Mesenchymal stem cell (in vitro differentiated cells and primary cell): ENCODE data around the gene CHURC1.

Experiments used
- DNase-seq: peaks from one replicate; pipeline ENCODE4 v3.0.0-alpha.2; 2013
- H2AFZ ChIP-seq: one replicate; pipeline ENCODE4 v1.6.1; 2013; ENCODE audit warnings: low read depth, mild to moderate bottlenecking, control low read depth, inconsistent platforms, low read length, moderate library complexity
- H2AK5ac ChIP-seq: 2 replicates; pipeline ENCODE4 v1.6.1; 2013; ENCODE audit warnings: low read length, moderate library complexity, mild to moderate bottlenecking, inconsistent platforms; ENCODE audit not compliant: severe bottlenecking
- H2BK120ac ChIP-seq: one replicate; pipeline ENCODE4 v1.6.1; 2013; ENCODE audit warnings: low read depth, mild to moderate bottlenecking, inconsistent platforms, low read length, moderate library complexity
- H2BK12ac ChIP-seq, 2 experiments: one replicate each; pipeline ENCODE4 v1.6.1; 2013; ENCODE audit warnings: inconsistent platforms in 2 of 2, low read length in 2 of 2, mild to moderate bottlenecking in 2 of 2, moderate library complexity in 2 of 2, control low read depth in 1 of 2
- H2BK15ac ChIP-seq: one replicate; pipeline ENCODE4 v1.6.1; 2013; ENCODE audit warnings: mild to moderate bottlenecking, low read depth, inconsistent platforms; ENCODE audit not compliant: poor library complexity, severe bottlenecking
- H2BK5ac ChIP-seq: 2 replicates; pipeline ENCODE4 v1.6.1; 2013; ENCODE audit warnings: low read depth, mild to moderate bottlenecking, low read length, control low read depth, inconsistent platforms; ENCODE audit not compliant: poor library complexity, severe bottlenecking
- H3K14ac ChIP-seq, 2 experiments: one replicate each; pipeline ENCODE4 v1.6.1; 2013; ENCODE audit warnings: inconsistent platforms in 2 of 2, low read length in 2 of 2, control low read depth in 1 of 2, mild to moderate bottlenecking in 1 of 2, moderate library complexity in 1 of 2
- H3K18ac ChIP-seq, 2 experiments: one replicate each; pipeline ENCODE4 v1.6.1; 2013; ENCODE audit warnings: inconsistent platforms in 2 of 2, low read length in 2 of 2, control low read depth in 1 of 2, low read depth in 1 of 2, mild to moderate bottlenecking in 1 of 2
- H3K23ac ChIP-seq, 2 experiments: one replicate each; pipeline ENCODE4 v1.6.1; 2013; ENCODE audit warnings: inconsistent platforms in 2 of 2, low read length in 2 of 2, mild to moderate bottlenecking in 2 of 2, moderate library complexity in 2 of 2, control low read depth in 1 of 2
- H3K27ac ChIP-seq: 2 replicates; pipeline ENCODE4 v1.5.1; 2013; ENCODE audit warnings: mild to moderate bottlenecking, moderate library complexity, low read length, control low read depth, inconsistent platforms; ENCODE audit not compliant: poor library complexity, severe bottlenecking
- H3K27me3 ChIP-seq, 2 experiments: 2 replicates each; pipeline versions ENCODE4 v1.6.1 to v1.7.0; 2013; ENCODE audit warnings: low read length in 2 of 2, mild to moderate bottlenecking in 2 of 2, moderate library complexity in 2 of 2, control low read depth in 1 of 2, inconsistent platforms in 1 of 2; ENCODE audit not compliant: control insufficient read depth in 1 of 2, insufficient read depth in 1 of 2
- H3K36me3 ChIP-seq, 2 experiments: 2 replicates each; pipeline versions ENCODE4 v1.6.1 to v1.7.0; 2013; ENCODE audit warnings: low read length in 2 of 2, control low read depth in 1 of 2, inconsistent platforms in 1 of 2, low read depth in 1 of 2, mild to moderate bottlenecking in 1 of 2; ENCODE audit not compliant: insufficient read depth in 2 of 2, control insufficient read depth in 1 of 2
- H3K4ac ChIP-seq, 2 experiments: one replicate each; pipeline ENCODE4 v1.6.1; 2013; ENCODE audit warnings: inconsistent platforms in 2 of 2, low read length in 2 of 2, mild to moderate bottlenecking in 2 of 2, moderate library complexity in 2 of 2, control low read depth in 1 of 2, low read depth in 1 of 2
- H3K4me1 ChIP-seq: 2 replicates; pipeline ENCODE4 v1.6.1; 2013; ENCODE audit warnings: low read depth, low read length, control low read depth; ENCODE audit not compliant: control insufficient read depth, insufficient read depth
- H3K4me2 ChIP-seq: 2 replicates; pipeline ENCODE4 v1.6.1; 2013; ENCODE audit warnings: low read length, mild to moderate bottlenecking, inconsistent platforms; ENCODE audit not compliant: poor library complexity, severe bottlenecking
- H3K4me3 ChIP-seq, 2 experiments: 2 replicates each; pipeline versions ENCODE4 v1.5.1 to v1.7.0; 2013; ENCODE audit warnings: low read length in 2 of 2, mild to moderate bottlenecking in 2 of 2, control low read depth in 1 of 2, low read depth in 1 of 2; ENCODE audit not compliant: insufficient read depth in 1 of 2
- H3K79me1 ChIP-seq: replicated peaks from 2 replicates; pipeline ENCODE4 v1.6.1; 2013; ENCODE audit warnings: mild to moderate bottlenecking, control low read depth, low read length, inconsistent platforms; ENCODE audit not compliant: poor library complexity, severe bottlenecking
- H3K9ac ChIP-seq: 2 replicates; pipeline ENCODE4 v1.7.0; 2013; ENCODE audit warnings: mild to moderate bottlenecking, low read length, moderate library complexity
- H3K9me3 ChIP-seq: 2 replicates; pipeline ENCODE4 v1.7.0; 2013; ENCODE audit warnings: mild to moderate bottlenecking, low read length; ENCODE audit not compliant: control insufficient read depth
- H4K8ac ChIP-seq: one replicate; pipeline ENCODE4 v1.6.1; 2013; ENCODE audit warnings: inconsistent platforms, mild to moderate bottlenecking, low read length, moderate library complexity
- H4K91ac ChIP-seq: one replicate; pipeline ENCODE4 v1.6.1; 2013; ENCODE audit warnings: mild to moderate bottlenecking, low read length, inconsistent platforms
- WGBS: methylation state at CpG from one replicate; pipeline ENCODE4 v1.1.7; 2013; ENCODE audit warnings: mixed read lengths; 5-methylcytosine and 5-hydroxymethylcytosine counted together

Gene CHURC1

GRCh38 chr14:64879635-64880220 lies 34.5 kb upstream of the CHURC1 start, which contains the start of gene SPTB:
TSS of gene SPTB (minus strand) at chr14:64879907. CDS start at chr14:64823094, 56,813 bp downstream.
- Histone ChIP-seq H3K4me3 (peak within 1 kb of the TSS; percentile 52 to 59), H3K79me1 (no peaks in the 10 kb centered on the region), H2AFZ (peak within 1 kb of the TSS; percentile 77), H3K27ac (no peak within 1 kb of the TSS), H3K23ac (no peak within 1 kb of the TSS), H3K27me3 (peaks cover 75 to 88% of the 10 kb centered on the region in 2 experiments), H3K4ac (peak within 1 kb of the TSS in 1 of 2 experiments; percentile 24), H4K91ac (no peak within 1 kb of the TSS), H3K9ac (no peak within 1 kb of the TSS), H2BK12ac (no peak within 1 kb of the TSS), H3K36me3 (no peaks in the 10 kb centered on the region), H2BK15ac (no peak within 1 kb of the TSS), H2AK5ac (no peak within 1 kb of the TSS), H3K18ac (peak within 1 kb of the TSS in 1 of 2 experiments; percentile 23), H3K4me1 (peaks cover 17% of the 10 kb centered on the region), H2BK5ac (no peak within 1 kb of the TSS), H3K9me3 (no peaks in the 10 kb centered on the region), H4K8ac (no peak within 1 kb of the TSS), H3K14ac (no peak within 1 kb of the TSS), H3K4me2 (peak within 1 kb of the TSS; percentile 100), H2BK120ac (no peak within 1 kb of the TSS)
- under 1% methylated on average over 54 of the region's 61 CpGs for WGBS
- DNase-seq, result peak; percentile 3

- no peaks in the 10 kb centered on the region for H3K79me1 ChIP-seq
- peaks cover 73 to 88% of the 10 kb centered on the region in 2 experiments for H3K27me3 ChIP-seq
- peak overlapping the region in 1 of 2 experiments; percentile 23 for H3K18ac ChIP-seq
- no peaks in the 10 kb centered on the region for H3K9me3 ChIP-seq
- no peak overlapping the region for H2BK5ac ChIP-seq
- H2AFZ ChIP-seq, result peak overlapping the region; percentile 77
- no peak overlapping the region for H4K8ac ChIP-seq
- H3K14ac ChIP-seq, result no peak overlapping the region
- no peak overlapping the region for H2BK15ac ChIP-seq
- H2AK5ac ChIP-seq, result no peak overlapping the region
- no peak overlapping the region for H2BK12ac ChIP-seq
- no peak overlapping the region for H4K91ac ChIP-seq
- H3K36me3 ChIP-seq, result no peaks in the 10 kb centered on the region
- H3K23ac ChIP-seq, result no peak overlapping the region
- peak overlapping the region in 1 of 2 experiments; percentile 24 for H3K4ac ChIP-seq
- WGBS, result 6% methylated on average over 47 of the region's 49 CpGs
- H3K4me2 ChIP-seq, result peak overlapping the region; percentile 100
- H3K4me3 ChIP-seq, result peak overlapping the region; percentile 52 to 59
- no peak overlapping the region for H2BK120ac ChIP-seq
- H3K9ac ChIP-seq, result no peak overlapping the region
- H3K4me1 ChIP-seq, result peaks cover 17% of the 10 kb centered on the region
- peak; percentile 19 for DNase-seq
- no peak overlapping the region for H3K27ac ChIP-seq
Observed at GRCh38 chr14:64880221-64881121, 33.8 kb upstream of the CHURC1 start.

- no peak overlapping the region for H2AFZ ChIP-seq
- H3K9me3 ChIP-seq, result no peaks in the 10 kb centered on the region
- no peak overlapping the region for H2BK120ac ChIP-seq
- no peaks in the 10 kb centered on the region for H3K79me1 ChIP-seq
- no peak overlapping the region for H3K4me3 ChIP-seq
- H3K18ac ChIP-seq, result no peak overlapping the region
- no peak overlapping the region for H3K4me2 ChIP-seq
- no peak overlapping the region for H4K8ac ChIP-seq
- no peak overlapping the region for H3K9ac ChIP-seq
- DNase-seq, result no peak
- no peak overlapping the region for H4K91ac ChIP-seq
- no peak overlapping the region for H3K23ac ChIP-seq
- H2BK5ac ChIP-seq, result no peak overlapping the region
- no peak overlapping the region for H3K4ac ChIP-seq
- H3K4me1 ChIP-seq, result peaks cover under 1% of the 10 kb centered on the region
- 84% methylated on average over 2 of the region's 2 CpGs for WGBS
- no peak overlapping the region for H3K27ac ChIP-seq
- H3K27me3 ChIP-seq, result peaks cover 44 to 73% of the 10 kb centered on the region in 2 experiments
- H2BK12ac ChIP-seq, result no peak overlapping the region
- H3K14ac ChIP-seq, result no peak overlapping the region
- no peaks in the 10 kb centered on the region for H3K36me3 ChIP-seq
- H2AK5ac ChIP-seq, result no peak overlapping the region
- H2BK15ac ChIP-seq, result no peak overlapping the region
Observed at GRCh38 chr14:64885559-64885958, 28.7 kb upstream of the CHURC1 start.

GRCh38 chr14:64889352-64889751 lies 24.9 kb upstream of the CHURC1 start:
- Histone ChIP-seq H2AFZ (no peak overlapping the region), H3K36me3 (no peaks in the 10 kb centered on the region), H3K9ac (no peak overlapping the region), H3K4ac (no peak overlapping the region), H3K79me1 (no peaks in the 10 kb centered on the region), H3K4me2 (no peak overlapping the region), H2AK5ac (no peak overlapping the region), H4K8ac (no peak overlapping the region), H2BK5ac (no peak overlapping the region), H2BK12ac (no peak overlapping the region), H2BK120ac (no peak overlapping the region), H3K4me3 (no peak overlapping the region), H3K27me3 (peaks cover 19 to 54% of the 10 kb centered on the region in 2 experiments), H3K23ac (no peak overlapping the region), H3K9me3 (no peaks in the 10 kb centered on the region), H3K14ac (no peak overlapping the region), H2BK15ac (no peak overlapping the region), H3K4me1 (no peaks in the 10 kb centered on the region), H4K91ac (no peak overlapping the region), H3K27ac (no peak overlapping the region), H3K18ac (no peak overlapping the region)
- DNase-seq, result no peak
- 89% methylated on average over 3 of the region's 6 CpGs for WGBS
